ENCODE measurements around the gene PPP1R13B.

Gene PPP1R13B

GRCh38 chr14:103699901-103700752 is 147.2 kb downstream of the PPP1R13B start:
- peaks cover 62 to 95% of the 10 kb centered on the region in 2 donors for H3K36me3 ChIP-seq (replicated peaks in 1 of 2; ENCODE audit: control insufficient read depth in 2 of 2, insufficient read depth in 2 of 2, low read length in 2 of 2)

GRCh38 chr14:103699261-103699661 is 148.1 kb downstream of the PPP1R13B start:
- no peak overlapping the region for H2AK5ac ChIP-seq (ENCODE audit: low read depth, low read length)
- H3K79me1 ChIP-seq (ENCODE audit: low read depth, low read length) = peaks cover 11% of the 10 kb centered on the region
- no peak overlapping the region for H2BK12ac ChIP-seq (ENCODE audit: low read length)
- no peak for DNase-seq (ENCODE audit: low spot score)
- H4K8ac ChIP-seq (ENCODE audit: low read depth, low read length) = no peak overlapping the region
- no peak overlapping the region for H3K4me3 ChIP-seq (ENCODE audit: low read length in 2 of 2)
- H3K18ac ChIP-seq (ENCODE audit: low read length) = no peak overlapping the region
- H2BK15ac ChIP-seq (ENCODE audit: low read length) = no peak overlapping the region
- no peak overlapping the region for H3K4me2 ChIP-seq (ENCODE audit: insufficient read depth, low read length, poor library complexity, severe bottlenecking)
- H3K36me3 ChIP-seq (replicated peaks in 1 of 2; ENCODE audit: control insufficient read depth in 2 of 2, insufficient read depth in 2 of 2, low read length in 2 of 2) = peaks cover 64 to 94% of the 10 kb centered on the region in 2 donors
- no peaks in the 10 kb centered on the region for H3K27me3 ChIP-seq (ENCODE audit: control insufficient read depth in 3 of 3, insufficient read depth in 3 of 3, low read depth in 1 of 3, low read length in 3 of 3)
- WGBS, 2 donors (ENCODE audit: extremely low coverage in 2 of 2, insufficient read length in 2 of 2, insufficient replicate concordance in 1 of 2) = no CpG with 5 or more reads among the region's 17 CpGs
- peaks cover 3 to 27% of the 10 kb centered on the region in 2 donors for H3K4me1 ChIP-seq (ENCODE audit: control insufficient read depth in 2 of 2, insufficient read depth in 1 of 2, low read depth in 1 of 2, low read length in 2 of 2)
- no peak overlapping the region for H4K91ac ChIP-seq (ENCODE audit: low read depth, low read length, poor library complexity)
- H3K14ac ChIP-seq (ENCODE audit: low read length) = no peak overlapping the region
- peak overlapping the region; percentile 24 for H2BK5ac ChIP-seq (ENCODE audit: low read length)
- H2BK120ac ChIP-seq (ENCODE audit: low read depth, low read length) = no peak overlapping the region
- H2AFZ ChIP-seq (ENCODE audit: low read length) = no peak overlapping the region
- no peak overlapping the region for H3K27ac ChIP-seq (replicated peaks; ENCODE audit: low read length)
- H3K23ac ChIP-seq (ENCODE audit: low read depth, low read length, poor library complexity) = peak overlapping the region; percentile 80
- H3K9ac ChIP-seq (ENCODE audit: low read depth, low read length, poor library complexity) = no peak overlapping the region
- no peaks in the 10 kb centered on the region for H3K9me3 ChIP-seq (replicated peaks in 1 of 2; ENCODE audit: control insufficient read depth in 2 of 2, insufficient read depth in 1 of 2, low read depth in 1 of 2, low read length in 2 of 2)
- H3K4ac ChIP-seq (ENCODE audit: low read length) = no peak overlapping the region

More at GRCh38 chr14:103699901-103700752, 147.2 kb downstream of the PPP1R13B start:
- H3K4me2 ChIP-seq (ENCODE audit: insufficient read depth, low read length, poor library complexity, severe bottlenecking) = no peak overlapping the region
- H3K4ac ChIP-seq (ENCODE audit: low read length) = no peak overlapping the region
- no peak overlapping the region for H2BK5ac ChIP-seq (ENCODE audit: low read length)
- H2BK120ac ChIP-seq (ENCODE audit: low read depth, low read length) = no peak overlapping the region
- peaks cover 3 to 32% of the 10 kb centered on the region in 2 donors for H3K4me1 ChIP-seq (ENCODE audit: control insufficient read depth in 2 of 2, insufficient read depth in 1 of 2, low read depth in 1 of 2, low read length in 2 of 2)
- H3K27me3 ChIP-seq (ENCODE audit: control insufficient read depth in 3 of 3, insufficient read depth in 3 of 3, low read depth in 1 of 3, low read length in 3 of 3) = no peaks in the 10 kb centered on the region
- no peak overlapping the region for H3K14ac ChIP-seq (ENCODE audit: low read length)
- H3K27ac ChIP-seq (replicated peaks; ENCODE audit: low read length) = no peak overlapping the region
- H2BK12ac ChIP-seq (ENCODE audit: low read length) = no peak overlapping the region
- H3K79me1 ChIP-seq (ENCODE audit: low read depth, low read length) = peaks cover 9% of the 10 kb centered on the region
- H4K91ac ChIP-seq (ENCODE audit: low read depth, low read length, poor library complexity) = no peak overlapping the region
- WGBS, 2 donors (ENCODE audit: extremely low coverage in 2 of 2, insufficient read length in 2 of 2, insufficient replicate concordance in 1 of 2) = no CpG with 5 or more reads among the region's 25 CpGs
- no peak for DNase-seq (ENCODE audit: low spot score)
- H2BK15ac ChIP-seq (ENCODE audit: low read length) = no peak overlapping the region
- H3K9me3 ChIP-seq (replicated peaks in 1 of 2; ENCODE audit: control insufficient read depth in 2 of 2, insufficient read depth in 1 of 2, low read depth in 1 of 2, low read length in 2 of 2) = no peaks in the 10 kb centered on the region
- H2AFZ ChIP-seq (ENCODE audit: low read length) = no peak overlapping the region
- H4K8ac ChIP-seq (ENCODE audit: low read depth, low read length) = peak overlapping the region; percentile 68
- H3K9ac ChIP-seq (ENCODE audit: low read depth, low read length, poor library complexity) = peak overlapping the region; percentile 77
- no peak overlapping the region for H2AK5ac ChIP-seq (ENCODE audit: low read depth, low read length)
- H3K4me3 ChIP-seq (ENCODE audit: low read length in 2 of 2) = no peak overlapping the region
- H3K23ac ChIP-seq (ENCODE audit: low read depth, low read length, poor library complexity) = peak overlapping the region; percentile 61
- H3K18ac ChIP-seq (ENCODE audit: low read length) = no peak overlapping the region

- no peaks in the 10 kb centered on the region for H3K27me3 ChIP-seq (ENCODE audit: control insufficient read depth in 3 of 3, insufficient read depth in 3 of 3, low read depth in 1 of 3, low read length in 3 of 3)
- no peak overlapping the region for H2AFZ ChIP-seq (ENCODE audit: low read length)
- H3K79me1 ChIP-seq (ENCODE audit: low read depth, low read length) = peaks cover 9% of the 10 kb centered on the region
- H3K27ac ChIP-seq (replicated peaks; ENCODE audit: low read length) = no peak overlapping the region
- H3K4me3 ChIP-seq (ENCODE audit: low read length in 2 of 2) = no peak overlapping the region
- no peak for DNase-seq (ENCODE audit: low spot score)
- no peaks in the 10 kb centered on the region for H3K9me3 ChIP-seq (replicated peaks in 1 of 2; ENCODE audit: control insufficient read depth in 2 of 2, insufficient read depth in 1 of 2, low read depth in 1 of 2, low read length in 2 of 2)
- H3K36me3 ChIP-seq (replicated peaks in 1 of 2; ENCODE audit: control insufficient read depth in 2 of 2, insufficient read depth in 2 of 2, low read length in 2 of 2) = peaks cover 64 to 95% of the 10 kb centered on the region in 2 donors
- H3K9ac ChIP-seq (ENCODE audit: low read depth, low read length, poor library complexity) = no peak overlapping the region
- no CpG with 5 or more reads among the region's 33 CpGs for WGBS, 2 donors (ENCODE audit: extremely low coverage in 2 of 2, insufficient read length in 2 of 2, insufficient replicate concordance in 1 of 2)
- H3K4me2 ChIP-seq (ENCODE audit: insufficient read depth, low read length, poor library complexity, severe bottlenecking) = no peak overlapping the region
- H4K8ac ChIP-seq (ENCODE audit: low read depth, low read length) = peak overlapping the region; percentile 43
- no peak overlapping the region for H2AK5ac ChIP-seq (ENCODE audit: low read depth, low read length)
- H2BK120ac ChIP-seq (ENCODE audit: low read depth, low read length) = no peak overlapping the region
- no peak overlapping the region for H4K91ac ChIP-seq (ENCODE audit: low read depth, low read length, poor library complexity)
- peak overlapping the region; percentile 71 for H3K18ac ChIP-seq (ENCODE audit: low read length)
- H2BK5ac ChIP-seq (ENCODE audit: low read length) = peak overlapping the region; percentile 66
- H2BK15ac ChIP-seq (ENCODE audit: low read length) = no peak overlapping the region
- no peak overlapping the region for H2BK12ac ChIP-seq (ENCODE audit: low read length)
- H3K4me1 ChIP-seq (ENCODE audit: control insufficient read depth in 2 of 2, insufficient read depth in 1 of 2, low read depth in 1 of 2, low read length in 2 of 2) = peaks cover 3 to 21% of the 10 kb centered on the region in 2 donors
- peak overlapping the region; percentile 56 for H3K14ac ChIP-seq (ENCODE audit: low read length)
- no peak overlapping the region for H3K4ac ChIP-seq (ENCODE audit: low read length)
- peak overlapping the region; percentile 85 for H3K23ac ChIP-seq (ENCODE audit: low read depth, low read length, poor library complexity)
Measured at GRCh38 chr14:103698380-103699260, 148.8 kb downstream of the PPP1R13B start.
